GM19395 (cell line): ENCODE data around the gene DNM3.
"Not testable (repeated sequence)": the region's sequence is repeated elsewhere in the genome, so short reads cannot be mapped to it uniquely, and the experiment has no call there.

Experiments used
- ATAC-seq: cut with Tn5 transposase; IDR thresholded peaks from one replicate; pipeline ENCODE4 v1.9.1; 2021; ENCODE audit warnings: mild to moderate bottlenecking, moderate library complexity; ENCODE audit not compliant: unreplicated experiment

The DNM3 gene

GRCh38 chr1:172402878-172403569 lies 561.7 kb downstream of the DNM3 start:
- ATAC-seq = no peak

- ATAC-seq = no peak
Measured at GRCh38 chr1:172404121-172404520, 562.8 kb downstream of the DNM3 start.

DNA sequence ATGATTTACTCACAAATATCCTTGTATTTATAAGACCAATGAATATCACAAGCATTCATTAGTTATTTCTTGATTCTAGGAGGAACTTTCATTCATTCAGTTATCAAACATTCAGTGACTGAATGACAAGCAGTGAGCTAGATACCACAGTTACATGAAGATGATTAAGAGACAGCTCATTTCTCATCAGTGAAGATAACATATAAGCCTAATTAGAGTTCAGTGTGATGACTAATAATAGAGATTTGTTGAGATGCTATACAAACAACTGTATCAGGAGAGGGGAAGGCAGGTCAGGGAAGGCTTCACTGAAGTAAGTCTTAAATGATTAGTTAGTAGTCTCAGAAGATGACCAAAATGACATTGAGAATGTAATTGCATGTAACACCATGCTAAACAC lies 564.6 kb downstream of the DNM3 start:
- ATAC-seq = no peak

GRCh38 chr1:172406968-172407367 lies 565.7 kb downstream of the DNM3 start:
- no peak for ATAC-seq

DNA sequence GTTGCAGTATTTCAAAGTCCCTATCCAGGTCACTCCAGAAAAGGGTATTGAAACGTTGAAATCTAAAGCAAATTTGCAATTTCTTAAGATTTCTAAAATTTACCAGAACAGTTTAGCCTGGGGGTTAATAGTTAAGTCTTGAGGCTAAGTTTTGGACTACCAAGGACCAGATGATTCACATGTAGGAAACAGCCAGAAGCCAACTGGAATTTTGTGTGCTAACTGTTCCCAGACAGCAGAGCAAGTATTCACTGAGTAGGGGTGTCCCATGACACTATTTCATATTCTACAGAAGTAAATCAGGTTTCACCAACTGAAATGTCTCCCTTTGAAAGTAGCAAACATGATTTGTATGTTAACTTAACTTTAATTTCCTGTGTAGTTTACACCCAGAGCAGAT lies 567.7 kb downstream of the DNM3 start:
- ATAC-seq = no peak

DNA sequence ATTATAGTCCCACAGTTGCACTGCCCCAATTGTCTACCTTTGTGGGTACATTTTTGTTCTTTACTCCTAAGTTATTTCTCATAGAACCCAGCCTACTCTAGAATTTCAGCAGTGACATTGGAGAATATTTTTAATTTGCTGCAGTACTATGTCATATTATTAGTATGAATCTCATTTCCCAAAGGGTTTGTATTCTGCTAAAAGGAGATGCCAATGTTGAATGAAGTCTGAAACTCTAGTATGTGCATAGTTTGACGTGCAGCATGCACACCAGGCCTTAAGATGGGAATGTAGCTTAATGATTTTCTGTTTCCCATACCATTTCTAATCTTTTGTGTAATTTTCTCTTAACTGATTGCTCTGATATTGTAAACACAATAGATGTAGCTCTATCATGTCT lies 568.7 kb downstream of the DNM3 start:
- no peak for ATAC-seq

DNA sequence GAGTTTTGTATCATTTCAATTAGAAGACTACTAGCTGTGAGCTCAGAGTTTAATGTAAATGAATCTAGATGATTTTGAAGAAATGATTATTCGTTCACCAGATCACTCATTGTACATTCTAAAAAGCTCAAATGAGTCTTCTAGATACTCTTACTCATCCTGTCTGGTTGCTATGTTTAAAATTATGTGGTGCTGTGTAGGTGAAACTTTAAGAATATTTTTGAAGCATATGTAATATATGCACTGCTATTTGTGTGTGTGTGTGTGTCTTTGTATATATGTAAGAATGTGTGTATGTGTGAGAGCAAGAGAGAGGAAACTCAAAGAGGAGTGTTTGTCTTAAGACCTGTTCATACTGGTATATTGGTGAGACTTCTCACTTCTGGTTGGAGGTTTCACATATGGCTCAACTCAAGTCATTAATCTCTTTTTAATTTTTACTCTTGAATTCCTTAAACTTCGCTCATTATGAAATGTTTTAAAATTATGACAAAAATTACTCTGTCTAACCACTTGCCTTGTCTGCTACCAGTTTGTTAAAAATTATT lies 570.6 kb downstream of the DNM3 start:
- no peak for ATAC-seq

GRCh38 chr1:172414331-172414730 lies 573.0 kb downstream of the DNM3 start:
- no peak for ATAC-seq

DNA sequence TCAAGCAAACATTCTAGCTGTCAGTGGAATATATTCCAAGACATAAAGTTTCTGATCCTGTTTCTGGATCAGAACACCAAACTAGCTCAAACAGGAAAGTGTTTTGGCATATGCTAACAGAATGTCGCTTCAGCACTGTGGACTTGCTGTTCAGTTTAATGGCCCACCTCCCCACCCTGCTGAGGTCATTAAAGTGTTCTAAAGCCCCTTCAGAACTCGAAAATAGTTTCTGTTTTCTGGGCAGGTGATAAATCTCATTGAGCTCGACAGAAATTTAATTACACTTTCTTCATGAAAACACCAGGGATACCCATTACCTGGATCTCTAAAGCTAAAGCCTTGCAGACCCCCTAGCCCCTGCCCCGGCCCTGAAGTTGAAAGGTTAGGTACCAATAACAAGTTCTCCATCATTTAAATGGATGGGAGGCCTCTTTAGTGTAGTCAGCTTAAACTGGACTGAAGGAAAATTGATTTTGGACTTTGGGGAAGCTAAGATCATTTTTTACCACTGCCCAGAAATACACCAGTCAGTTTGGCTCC lies 575.3 kb downstream of the DNM3 start:
- no peak for ATAC-seq

GRCh38 chr1:172417557-172417956 lies 576.3 kb downstream of the DNM3 start:
- ATAC-seq = no peak

DNA sequence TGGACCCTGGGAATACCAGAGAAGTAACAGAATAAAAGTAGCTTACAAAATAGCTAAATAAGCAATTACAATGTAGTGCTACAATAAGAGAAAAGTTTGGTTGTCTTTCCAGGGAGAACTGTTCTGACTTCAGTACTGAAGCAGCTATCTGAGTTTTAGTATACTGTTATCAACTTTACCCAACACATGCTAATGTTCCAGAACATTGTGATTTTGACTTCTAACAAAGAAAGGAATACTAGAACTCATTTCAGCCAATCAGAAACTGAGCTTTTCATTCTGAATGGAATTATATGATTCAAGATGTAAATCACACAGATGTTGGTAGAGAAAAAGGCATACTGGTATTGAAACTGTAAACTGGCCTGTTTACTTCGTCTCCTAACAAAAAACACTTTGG lies 579.1 kb downstream of the DNM3 start, which contains the start of gene C1orf105:
Gene C1orf105, plus strand, starts transcription at position 301 of the 400 bp plus-strand sequence. CDS start 201 bp downstream, outside the sequence.
- ATAC-seq = no peak

DNA sequence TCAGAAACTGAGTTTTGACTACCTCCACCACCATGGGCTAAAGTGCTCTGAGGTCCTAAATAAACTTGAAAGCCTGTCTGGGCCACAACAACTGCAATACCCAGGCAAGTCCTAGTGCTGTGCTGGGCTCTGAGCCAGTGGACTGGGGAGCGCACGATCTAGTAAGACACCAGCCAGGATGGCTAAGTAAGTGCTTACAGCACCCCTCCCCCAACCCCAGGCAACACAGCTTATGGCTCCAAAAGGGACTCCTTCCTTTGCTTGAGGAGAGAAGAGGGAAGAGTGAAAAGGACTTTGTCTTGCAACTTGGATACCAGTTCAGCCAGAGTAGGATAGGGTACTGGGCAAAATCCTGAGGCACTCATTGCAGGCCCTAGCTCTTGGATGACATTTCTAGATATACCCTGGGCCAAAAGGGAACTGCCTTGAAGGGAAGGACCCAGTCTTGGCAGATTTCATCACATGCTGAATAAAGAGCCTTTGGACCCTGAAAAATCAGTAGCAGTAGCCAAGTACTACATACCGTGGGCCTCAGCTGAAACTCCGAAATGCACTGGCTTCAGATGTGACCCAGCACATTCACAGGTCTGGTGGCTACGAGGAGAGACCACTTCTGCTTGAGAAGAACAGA lies 580.8 kb downstream of the DNM3 start:
- no peak for ATAC-seq

DNA sequence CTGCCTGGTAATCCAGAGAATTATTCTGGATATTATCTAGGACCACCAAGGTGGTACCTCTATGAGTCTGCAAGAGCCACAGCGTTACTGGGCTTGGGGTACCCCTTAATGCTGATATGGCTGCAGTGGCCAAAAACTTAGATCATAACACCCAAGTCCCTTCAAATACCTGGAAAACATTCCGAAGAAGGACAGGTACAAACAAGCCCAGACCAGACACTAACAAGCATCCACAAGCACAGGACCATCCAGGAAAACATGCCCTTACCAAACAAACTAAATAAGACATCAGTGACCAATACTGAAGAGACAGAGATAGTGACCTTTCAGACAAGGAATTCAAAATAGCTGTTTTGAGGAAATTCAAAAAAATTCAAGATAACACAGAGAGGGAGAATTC lies 582.0 kb downstream of the DNM3 start:
- no peak for ATAC-seq

DNA sequence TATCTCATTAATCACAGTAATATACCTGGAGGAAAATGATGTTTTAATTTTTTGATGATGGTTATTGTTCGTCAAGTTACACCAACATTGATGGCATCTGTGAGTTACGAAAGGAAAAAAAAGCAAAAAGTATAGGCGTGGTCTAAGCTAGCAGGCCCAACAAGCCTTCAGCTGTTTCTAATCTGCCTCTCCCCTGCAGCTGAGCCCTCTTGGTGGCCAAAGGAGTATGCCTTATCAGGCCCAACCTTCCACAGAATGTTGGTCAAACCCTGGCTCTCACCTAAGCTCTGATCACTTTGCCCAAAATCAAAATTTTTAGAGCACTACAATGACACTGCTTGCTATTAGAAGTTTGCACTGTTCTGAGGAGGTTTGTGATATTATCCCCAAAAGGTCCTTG lies 584.0 kb downstream of the DNM3 start:
- ATAC-seq = no peak

DNA sequence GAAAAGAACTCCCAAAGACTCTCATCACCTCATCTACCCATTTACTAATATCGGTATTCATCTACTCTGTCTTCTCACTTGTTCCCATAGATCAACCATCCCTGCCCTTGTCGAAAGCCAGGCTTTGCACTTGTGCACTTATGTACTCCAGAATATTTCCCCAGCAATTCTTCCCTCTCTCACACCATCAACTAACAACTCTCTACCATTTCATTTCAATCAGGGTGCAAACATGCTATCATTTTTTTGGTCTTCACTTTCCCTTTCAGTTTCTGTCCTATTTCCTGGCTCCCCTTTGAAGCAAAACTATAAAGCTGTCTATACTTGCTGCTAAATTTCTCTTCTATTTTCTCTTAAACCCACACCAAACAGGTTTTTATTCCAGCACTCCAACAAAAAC lies 585.9 kb downstream of the DNM3 start:
- no peak for ATAC-seq

DNA sequence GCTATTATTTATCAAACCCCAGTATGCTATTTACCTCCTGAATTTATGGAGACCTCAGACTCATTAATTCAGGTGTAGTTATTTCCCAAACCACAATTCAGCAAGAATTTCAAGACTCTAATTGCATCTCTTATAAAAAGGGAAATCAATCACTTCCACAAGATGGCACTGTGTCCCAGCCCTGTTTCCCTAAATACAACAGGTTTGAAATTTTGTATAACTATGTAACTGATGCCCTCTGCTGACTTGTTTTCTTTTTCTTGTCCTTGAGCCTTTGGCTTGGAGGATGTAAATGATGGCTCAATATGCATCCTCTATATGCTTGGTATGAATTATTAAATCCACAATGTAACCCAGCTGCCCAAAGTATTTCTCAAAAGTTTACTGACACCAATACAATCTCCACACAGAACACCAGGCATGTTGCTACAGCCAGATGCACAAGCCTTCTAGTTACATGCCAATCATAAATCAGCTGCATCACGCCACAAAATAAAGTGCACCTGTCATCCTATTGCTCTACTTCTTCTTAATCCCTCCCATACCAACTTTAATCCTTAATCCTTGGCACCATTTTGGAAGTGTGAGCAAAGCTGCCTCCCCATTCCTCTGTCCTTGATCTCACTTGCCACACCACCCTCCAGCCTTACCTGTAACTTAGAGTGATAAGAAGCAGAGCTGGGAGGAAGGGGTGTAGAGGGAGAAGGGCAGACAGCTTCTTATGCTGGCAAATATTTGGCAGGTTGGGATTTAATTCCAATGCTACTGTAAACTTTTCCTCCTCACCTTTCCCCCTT lies 588.2 kb downstream of the DNM3 start:
- no peak for ATAC-seq

- ATAC-seq = no peak
Measured at GRCh38 chr1:172430128-172430454, 588.8 kb downstream of the DNM3 start.

- ATAC-seq = no peak
Measured at GRCh38 chr1:172431204-172431603, 589.9 kb downstream of the DNM3 start.

DNA sequence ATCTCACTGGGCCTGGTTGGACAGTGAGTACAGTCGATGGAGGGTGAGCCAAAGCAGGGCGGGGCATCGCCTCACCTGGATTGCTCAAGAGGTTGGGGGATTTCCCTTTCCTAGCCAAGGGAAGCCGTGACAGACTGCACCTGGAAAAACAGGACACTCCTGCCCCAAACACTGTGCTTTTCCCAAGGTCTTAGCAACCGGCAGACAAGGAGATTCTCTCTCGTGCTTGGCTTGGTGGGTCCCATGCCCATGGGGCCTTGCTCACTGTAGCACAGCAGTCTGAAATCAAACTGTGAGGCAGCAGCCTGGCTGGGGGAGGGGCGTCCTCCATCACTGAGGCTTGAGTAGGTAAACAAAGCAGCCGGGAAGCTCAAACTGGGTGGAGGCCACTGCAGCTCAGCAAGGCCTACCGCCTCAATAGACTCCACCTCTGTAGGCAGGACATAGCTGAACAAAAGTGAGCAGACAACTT lies 590.5 kb downstream of the DNM3 start:
- ATAC-seq = no peak

GRCh38 chr1:172437183-172437582 lies 595.9 kb downstream of the DNM3 start:
- ATAC-seq = not testable (repeated sequence)

DNA sequence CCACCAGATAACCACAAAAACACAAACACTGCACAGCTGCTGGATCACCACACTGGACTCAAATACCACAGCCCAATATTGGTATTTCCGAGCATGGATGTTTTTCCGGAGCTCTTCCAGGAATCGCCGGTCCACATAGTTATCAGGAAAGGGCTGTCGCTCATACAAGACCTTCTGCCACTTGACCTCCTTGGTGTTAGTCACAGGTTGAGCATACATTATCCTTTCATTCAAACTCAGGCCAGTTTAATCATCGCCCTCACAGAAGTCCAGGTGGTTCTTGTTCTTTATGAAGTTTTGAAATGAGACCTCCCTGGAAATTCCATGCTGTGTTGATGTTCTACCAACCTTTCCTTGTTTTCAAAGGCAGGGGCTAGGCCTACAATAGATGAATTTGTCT lies 601.1 kb downstream of the DNM3 start:
- ATAC-seq = no peak
